Forelimb muscle (tissue), 1 donor: ENCODE results near the gene KRT33B. TPM values are rescaled to one million over a fixed set of nuclear protein-coding genes. Genes with fewer than 3 reads are reported as not detected.

ENCODE experiments used
- DNase-seq: peaks from one replicate; pipeline ENCODE4 v3.0.0-alpha.2; 2013; ENCODE audit warnings: low read depth
- polyA plus RNA-seq: library from polyadenylated mRNA; unstranded; fragments of 120-200 nt; gene quantifications from one replicate; pipeline ENCODE4 v1.2.1, GENCODE V29; 2013; ENCODE audit not compliant: insufficient read length

KRT33B gene
- polyA plus RNA-seq, 1 donor = not detected

DNA sequence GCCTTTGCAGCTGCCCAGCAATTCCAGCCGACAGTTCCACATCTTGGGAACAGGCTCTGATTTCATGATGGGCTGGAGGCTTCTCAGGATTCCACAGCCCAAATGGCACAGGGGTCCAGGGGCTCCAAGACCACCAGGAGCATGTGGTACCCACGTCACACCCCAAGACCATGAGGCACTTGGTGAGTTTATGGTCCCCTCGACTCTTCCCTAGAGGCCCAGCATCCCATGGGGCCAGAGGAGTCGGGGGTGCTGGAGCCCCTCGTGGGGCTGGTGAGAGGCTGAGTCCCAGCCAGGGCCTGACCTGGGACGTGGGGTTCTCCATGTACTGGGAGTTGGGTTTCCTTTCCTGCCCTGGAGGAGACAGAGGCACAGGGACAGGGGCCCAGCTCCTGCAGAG lies 44.0 kb downstream of the KRT33B start:
- no peak for DNase-seq

DNA sequence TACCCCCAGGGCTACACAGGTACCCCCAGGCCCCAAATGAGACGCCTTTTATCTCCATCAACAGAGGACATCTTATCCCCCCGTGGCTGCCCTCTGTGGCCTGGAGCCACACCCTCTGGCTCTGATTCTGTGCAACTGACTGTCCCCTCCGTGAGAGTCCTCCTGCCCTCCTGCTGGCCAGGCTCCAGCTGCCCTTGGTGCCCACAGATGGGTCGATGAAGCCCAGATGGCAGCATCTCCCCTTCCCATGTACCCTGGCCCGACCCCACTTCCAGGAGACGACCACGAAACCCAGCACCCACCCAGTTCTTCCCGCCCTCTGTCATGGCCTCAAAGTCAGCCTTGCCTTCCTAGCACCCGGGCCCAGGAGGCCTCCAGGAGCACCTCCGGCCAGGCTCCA lies 44.5 kb downstream of the KRT33B start:
- DNase-seq = no peak

DNA sequence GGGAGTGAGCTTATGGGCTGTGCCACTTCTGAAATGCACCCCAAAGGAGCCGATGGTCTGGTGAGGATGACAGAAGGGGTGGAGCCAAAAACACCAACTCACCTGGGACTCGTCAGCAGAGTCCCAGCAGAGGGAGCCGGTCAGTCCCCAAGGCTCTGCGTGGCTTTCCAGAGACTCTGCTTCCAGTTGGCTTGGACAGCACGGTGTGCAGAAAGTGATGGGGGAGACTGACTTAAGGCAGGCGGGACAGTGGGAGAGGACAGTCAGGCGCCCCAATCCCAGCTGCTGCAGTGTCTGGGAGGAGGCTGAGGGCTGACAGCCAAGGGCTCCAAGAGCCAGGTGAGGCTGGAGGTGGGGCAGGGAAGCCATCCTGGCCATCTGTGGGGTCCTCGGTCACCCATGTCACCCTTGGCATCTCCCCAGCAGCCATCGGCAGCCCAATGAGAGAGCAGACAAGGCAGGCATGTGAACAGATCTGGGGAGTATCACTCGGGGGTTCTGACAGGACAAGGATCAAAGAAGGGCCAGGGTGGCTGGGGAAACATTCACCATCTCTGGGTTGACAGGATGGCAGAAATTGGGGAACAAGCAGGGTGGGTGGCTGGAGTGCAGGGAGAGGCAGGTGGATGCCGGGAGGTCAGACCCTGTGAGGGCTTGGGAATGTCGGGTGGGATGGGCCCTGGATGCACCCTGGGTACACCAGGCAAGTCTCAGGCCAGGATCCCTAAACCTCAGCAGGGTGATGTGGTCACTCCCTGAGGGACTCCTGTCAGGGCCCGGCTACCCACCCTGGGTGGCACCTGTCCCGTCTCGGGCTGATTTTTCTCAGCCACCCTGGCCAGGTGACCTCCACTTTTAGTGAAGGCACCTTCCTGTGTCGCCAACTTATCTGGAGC lies 45.2 kb downstream of the KRT33B start:
- DNase-seq = no peak

GRCh38 chr17:41322903-41323895 lies 46.4 kb downstream of the KRT33B start:
- no peak for DNase-seq

DNA sequence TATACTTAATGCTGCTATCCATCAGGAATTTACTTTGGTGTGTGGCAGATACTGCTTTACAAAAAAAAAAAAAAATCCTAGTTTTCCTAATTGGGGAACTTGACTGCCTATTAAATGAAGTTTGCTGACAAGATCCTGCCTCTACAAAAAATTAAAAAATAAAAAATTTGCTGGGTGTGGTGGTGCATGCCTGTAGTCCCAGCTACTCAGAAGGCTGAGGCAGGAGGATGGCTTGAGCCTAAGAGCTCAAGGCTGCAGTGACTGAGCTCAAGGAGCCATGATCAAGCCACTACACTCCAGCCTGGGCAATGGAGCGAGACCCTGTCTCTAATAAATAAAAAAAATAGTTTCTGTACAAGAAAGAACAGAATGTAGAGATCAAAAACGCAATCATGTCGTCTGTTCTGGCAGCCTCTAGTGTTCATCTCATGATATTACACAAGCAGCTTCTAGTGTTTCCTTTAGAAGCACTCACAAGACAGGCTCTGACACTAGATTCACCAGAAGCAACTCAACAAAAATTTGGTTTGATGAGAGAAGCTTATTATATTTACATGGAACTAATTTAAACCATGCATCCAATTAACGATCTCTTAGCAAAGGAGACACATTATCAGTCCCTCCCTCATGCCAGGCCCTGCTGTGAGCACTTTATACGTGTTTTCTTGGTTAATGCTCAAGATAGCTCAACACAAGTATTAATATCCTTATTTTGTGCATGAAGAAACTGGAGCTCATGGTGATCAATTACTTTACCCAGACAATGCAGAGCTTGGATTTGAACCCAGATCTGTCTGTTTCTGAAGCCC lies 47.3 kb downstream of the KRT33B start:
- DNase-seq = peak; percentile 8

- DNase-seq = no peak
Observed at GRCh38 chr17:41318231-41318630, 51.4 kb downstream of the KRT33B start.

DNA sequence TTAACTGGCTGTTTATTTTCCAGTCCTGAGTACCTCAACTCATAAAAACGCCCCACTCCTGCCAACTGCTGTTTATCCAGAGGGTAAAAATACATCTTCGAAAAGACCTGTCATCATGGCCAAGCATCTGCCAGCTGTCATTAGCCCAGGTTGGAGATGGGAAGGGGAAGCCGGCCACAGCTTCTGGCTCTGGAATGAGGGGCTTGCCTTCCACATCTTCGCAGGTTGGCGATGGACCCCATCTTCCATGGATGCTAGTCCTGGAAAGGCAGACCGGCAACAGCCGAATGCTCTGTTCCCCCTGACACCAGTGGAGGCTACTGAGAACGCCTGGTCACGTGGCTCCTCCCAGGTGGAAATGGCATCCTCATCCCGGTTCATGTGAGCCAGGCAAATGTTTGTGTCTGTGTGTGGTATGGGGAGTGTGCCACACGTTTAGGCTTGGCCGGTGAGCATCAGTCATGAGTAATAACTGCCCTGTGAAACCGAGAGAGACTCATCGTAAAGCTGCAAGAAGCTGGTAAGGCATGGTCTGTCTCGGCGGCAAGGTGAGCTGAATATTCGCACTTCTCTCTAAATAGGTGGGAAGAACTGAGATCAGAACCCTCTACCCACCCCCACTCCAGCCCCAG lies 53.7 kb downstream of the KRT33B start:
- no peak for DNase-seq

DNA sequence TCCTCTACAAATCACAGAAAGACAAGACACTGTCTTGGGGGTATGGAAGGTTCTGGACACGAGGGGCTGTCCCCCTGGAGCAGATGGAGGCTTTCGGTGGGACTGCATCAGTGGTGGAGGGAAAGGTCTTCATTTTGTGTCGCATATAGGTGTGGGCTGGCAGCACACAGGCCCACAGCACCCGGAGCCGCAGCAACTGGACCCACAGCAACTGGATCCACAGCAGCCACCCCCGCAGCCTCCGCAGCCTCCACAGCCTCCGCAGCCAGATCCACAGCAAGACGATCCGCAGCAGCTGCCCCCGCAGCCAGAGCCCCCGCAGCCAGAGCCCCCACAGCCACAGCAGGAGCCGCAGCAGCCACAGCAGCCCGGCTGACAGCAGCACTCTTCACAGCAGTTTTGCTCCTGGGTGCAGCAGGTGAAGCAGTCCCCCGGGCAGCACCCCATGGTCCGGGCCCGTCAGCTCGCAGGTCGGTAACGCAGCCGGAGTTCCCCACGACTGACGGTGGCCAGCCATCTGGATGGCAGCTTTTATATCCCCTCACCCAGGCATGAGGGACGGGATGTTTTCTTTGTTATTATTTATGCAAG lies 54.3 kb downstream of the KRT33B start, which contains the start of gene KRTAP17-1:
KRTAP17-1 (minus strand) TSS at position 507 of the 591 bp plus-strand sequence; CDS start at position 447, 60 bp downstream.
- no peak for DNase-seq

Other genes starting within 250 kb of the KRT33B start
- gene KRTAP4-12, start 245.6 kb downstream of the KRT33B start, polyA plus RNA-seq = not detected
- not detected for gene KRTAP4-6, start 229.3 kb downstream of the KRT33B start, polyA plus RNA-seq
- gene KRTAP4-5, start 220.0 kb downstream of the KRT33B start, polyA plus RNA-seq = not detected
- gene KRTAP4-4, start 209.1 kb downstream of the KRT33B start, polyA plus RNA-seq = not detected
- not detected for gene KRTAP4-3, start 201.6 kb downstream of the KRT33B start, polyA plus RNA-seq
- not detected for gene KRTAP4-2, start 191.6 kb downstream of the KRT33B start, polyA plus RNA-seq
- gene KRTAP4-1, start 184.9 kb downstream of the KRT33B start, polyA plus RNA-seq = not detected
- gene KRTAP9-1, start 179.9 kb downstream of the KRT33B start, polyA plus RNA-seq = not detected
- not detected for gene KRTAP9-2, start 143.2 kb downstream of the KRT33B start, polyA plus RNA-seq
- gene KRTAP9-3, start 137.4 kb downstream of the KRT33B start, polyA plus RNA-seq = not detected
- gene KRTAP9-8, start 131.8 kb downstream of the KRT33B start, polyA plus RNA-seq = not detected
- not detected for gene KRTAP9-4, start 120.1 kb downstream of the KRT33B start, polyA plus RNA-seq
- not detected for gene KRTAP9-9, start 114.4 kb downstream of the KRT33B start, polyA plus RNA-seq
- gene KRTAP9-6, start 104.4 kb downstream of the KRT33B start, polyA plus RNA-seq = 0.22 TPM
- not detected for gene KRTAP9-7, start 94.1 kb downstream of the KRT33B start, polyA plus RNA-seq
- not detected for gene KRTAP29-1, start 67.0 kb downstream of the KRT33B start, polyA plus RNA-seq
- not detected for gene KRTAP16-1, start 60.5 kb downstream of the KRT33B start, polyA plus RNA-seq
- not detected for gene KRTAP17-1, start 54.1 kb downstream of the KRT33B start, polyA plus RNA-seq
- gene KRT33A, start 19.0 kb downstream of the KRT33B start, polyA plus RNA-seq = not detected
- gene KRT34, start 12.5 kb upstream of the KRT33B start, polyA plus RNA-seq = not detected
- gene KRT31, start 27.8 kb upstream of the KRT33B start, polyA plus RNA-seq = 5.9 TPM
- gene KRT37, start 54.8 kb upstream of the KRT33B start, polyA plus RNA-seq = not detected
- not detected for gene KRT38, start 71.2 kb upstream of the KRT33B start, polyA plus RNA-seq
- gene KRT32, start 97.6 kb upstream of the KRT33B start, polyA plus RNA-seq = not detected
- not detected for gene KRT35, start 111.3 kb upstream of the KRT33B start, polyA plus RNA-seq
- gene KRT36, start 120.1 kb upstream of the KRT33B start, polyA plus RNA-seq = not detected
- not detected for gene KRT13, start 135.8 kb upstream of the KRT33B start, polyA plus RNA-seq
- gene KRT15, start 149.1 kb upstream of the KRT33B start, polyA plus RNA-seq = 0.11 TPM
- 0.28 TPM for gene KRT19, start 158.5 kb upstream of the KRT33B start, polyA plus RNA-seq
- not detected for gene KRT9, start 202.2 kb upstream of the KRT33B start, polyA plus RNA-seq
- gene KRT14, start 217.1 kb upstream of the KRT33B start, polyA plus RNA-seq = not detected
- gene KRT16, start 243.0 kb upstream of the KRT33B start, polyA plus RNA-seq = not detected